GM23338 (cell line): ENCODE measurements around the gene SHCBP1L. TPM values are rescaled to one million over a fixed set of nuclear protein-coding genes. Genes with fewer than 3 reads are reported as not detected.

ENCODE experiments used
- ATAC-seq: fragments of 200-7000 bp; cut with Tn5 transposase; 3 replicates; pipeline ENCODE4 v1.9.1; 2020
- DNase-seq: peaks from one replicate; pipeline ENCODE4 v3.0.0-alpha.2; 2015; ENCODE audit warnings: low spot score
- H2AFZ ChIP-seq: fragments of 200-600 bp; sonication (generic); 2 replicates; pipeline ENCODE4 v1.8.0; 2016; ENCODE audit warnings: antibody characterized with exemption, mild to moderate bottlenecking, moderate library complexity
- H3F3A ChIP-seq: fragments of 200-600 bp; sonication (generic); replicated peaks from 2 replicates; pipeline ENCODE4 v1.8.0; 2017; ENCODE audit warnings: antibody characterized with exemption, mixed run types, low read depth
- H3K27ac ChIP-seq: fragments of 200-600 bp; sonication (generic); 2 replicates; pipeline ENCODE4 v1.6.1; 2016; ENCODE audit warnings: low read depth
- H3K27me3 ChIP-seq: fragments of 200-600 bp; sonication (generic); 2 replicates; pipeline ENCODE4 v1.8.0; 2016; ENCODE audit warnings: mild to moderate bottlenecking, mixed run types, moderate library complexity; ENCODE audit not compliant: insufficient read depth
- H3K36me3 ChIP-seq: fragments of 200-600 bp; sonication (generic); 2 replicates; pipeline ENCODE4 v1.8.0; 2016; ENCODE audit warnings: mild to moderate bottlenecking; ENCODE audit not compliant: insufficient read depth
- H3K4me1 ChIP-seq: fragments of 200-600 bp; sonication (generic); 2 replicates; pipeline ENCODE4 v1.8.0; 2016; ENCODE audit warnings: mild to moderate bottlenecking, moderate library complexity; ENCODE audit not compliant: insufficient read depth
- H3K4me2 ChIP-seq: fragments of 200-600 bp; sonication (generic); 2 replicates; pipeline ENCODE4 v1.7.1; 2017; ENCODE audit warnings: mixed run types
- H3K4me3 ChIP-seq: fragments of 200-600 bp; sonication (generic); 2 replicates; pipeline ENCODE4 v1.6.1; 2016; ENCODE audit warnings: mixed run types
- H3K79me2 ChIP-seq: fragments of 200-600 bp; sonication (generic); replicated peaks from 2 replicates; pipeline ENCODE4 v1.8.0; 2017; ENCODE audit warnings: mild to moderate bottlenecking; ENCODE audit not compliant: insufficient read depth
- H3K9me2 ChIP-seq: fragments of 200-600 bp; sonication (generic); 2 replicates; pipeline ENCODE4 v1.8.0; 2017; ENCODE audit not compliant: insufficient read depth
- H4K20me1 ChIP-seq: fragments of 200-600 bp; sonication (generic); replicated peaks from 2 replicates; pipeline ENCODE4 v1.8.0; 2017; ENCODE audit warnings: mild to moderate bottlenecking; ENCODE audit not compliant: insufficient read depth
- H3K27ac Mint-ChIP-seq: 2 replicates; pipeline ENCODE4 v1.8.0; 2020; ENCODE audit warnings: inconsistent platforms, mild to moderate bottlenecking, moderate library complexity, mixed read lengths
- H3K27me3 Mint-ChIP-seq: 3 replicates; pipeline ENCODE4 v1.8.0; 2022; ENCODE audit warnings: low read depth, mild to moderate bottlenecking, moderate library complexity, mixed read lengths, inconsistent platforms; ENCODE audit not compliant: insufficient read depth, poor library complexity
- H3K36me3 Mint-ChIP-seq: 3 replicates; pipeline ENCODE4 v1.8.0; 2021; ENCODE audit warnings: low read depth, mild to moderate bottlenecking, inconsistent platforms, moderate library complexity, mixed read lengths
- H3K4me1 Mint-ChIP-seq: 3 replicates; pipeline ENCODE4 v1.8.0; 2020; ENCODE audit warnings: mild to moderate bottlenecking, inconsistent platforms, mixed read lengths
- H3K4me3 Mint-ChIP-seq: 3 replicates; pipeline ENCODE4 v1.8.0; 2021; ENCODE audit warnings: moderate library complexity, mild to moderate bottlenecking, inconsistent platforms, mixed read lengths
- H3K9me3 Mint-ChIP-seq: 3 replicates; pipeline ENCODE4 v1.8.0; 2020; ENCODE audit warnings: moderate library complexity, mild to moderate bottlenecking, inconsistent platforms, mixed read lengths
- CREB1 ChIP-seq: fragments of 250-450 bp; sonication (Bioruptor Pico); IDR thresholded peaks from 2 replicates; pipeline ENCODE4 v1.5.0; 2020; ENCODE audit warnings: low read depth, mild to moderate bottlenecking, moderate library complexity
- ETS1 ChIP-seq: IDR thresholded peaks from 2 replicates; pipeline ENCODE4 v1.6.1; 2016; ENCODE audit warnings: antibody characterized with exemption
- EZH2 ChIP-seq: fragments of 200-600 bp; sonication (generic); IDR thresholded peaks from one replicate; pipeline ENCODE4 v1.8.0; 2017; ENCODE audit warnings: antibody characterized with exemption, mild to moderate bottlenecking, low read depth; ENCODE audit not compliant: unreplicated experiment
- EZH2phosphoT487 ChIP-seq: fragments of 200-600 bp; sonication (generic); IDR thresholded peaks from one replicate; pipeline ENCODE4 v1.8.1; 2018; ENCODE audit warnings: antibody characterized with exemption; ENCODE audit not compliant: unreplicated experiment
- JUNB ChIP-seq: IDR thresholded peaks from one replicate; pipeline ENCODE4 v1.6.1; 2016; ENCODE audit warnings: antibody characterized with exemption; ENCODE audit not compliant: unreplicated experiment
- NANOG ChIP-seq: IDR thresholded peaks from 2 replicates; pipeline ENCODE4 v1.6.1; 2016; ENCODE audit warnings: antibody characterized with exemption, borderline replicate concordance
- POLR2AphosphoS5 ChIP-seq: IDR thresholded peaks from 2 replicates; pipeline ENCODE4 v1.6.1; 2016; ENCODE audit warnings: antibody characterized with exemption, low read depth
- REST ChIP-seq: IDR thresholded peaks from one replicate; pipeline ENCODE4 v1.6.1; 2018; ENCODE audit warnings: antibody characterized with exemption; ENCODE audit not compliant: unreplicated experiment
- STAT1 ChIP-seq: IDR thresholded peaks from one replicate; pipeline ENCODE4 v1.6.1; 2016; ENCODE audit warnings: antibody characterized with exemption; ENCODE audit not compliant: unreplicated experiment
- ZNF114 ChIP-seq: fragments of 250-450 bp; sonication (Bioruptor Pico); IDR thresholded peaks from 2 replicates; pipeline ENCODE4 v1.5.0; 2020; ENCODE audit warnings: mild to moderate bottlenecking, moderate library complexity
- ZNF331 ChIP-seq: fragments of 250-450 bp; sonication (Bioruptor Pico); IDR thresholded peaks from 2 replicates; pipeline ENCODE4 v1.5.0; 2020; ENCODE audit warnings: low read depth, mild to moderate bottlenecking, moderate library complexity
- polyA plus RNA-seq: library from polyadenylated mRNA; unstranded; fragments of >200 nt; fragmentation: Nextera tagmentation; extraction: Ambion mirVana; gene quantifications from 2 replicates; pipeline ENCODE4 v1.2.1, GENCODE V29; 2016
- total RNA-seq: library from RNA; depleted of rRNA; stranded (reverse); fragments of >200 nt; shearing (Covaris generic); gene quantifications from 2 replicates; pipeline ENCODE4 v1.2.3, GENCODE V29; 2014
- TF ChIP-seq, protein P1 (sequence below): fragments of 250-450 bp; sonication (Bioruptor Pico); IDR thresholded peaks from 2 replicates; pipeline ENCODE4 v1.5.0; 2020; ENCODE audit warnings: mild to moderate bottlenecking, moderate library complexity
- TF ChIP-seq, protein P2 (sequence below), 2 experiments: fragments of 200-600 bp in 1 of 2; sonication (generic) in 1 of 2; conservative IDR thresholded peaks; 2 replicates each; pipeline versions ENCODE4 v1.5.1 to v1.6.1; 2016 to 2017; ENCODE audit warnings: antibody characterized with exemption in 2 of 2, low read depth in 2 of 2, mild to moderate bottlenecking in 2 of 2, moderate library complexity in 1 of 2

Gene SHCBP1L
- total and polyA plus RNA-seq, 2 experiments from 2014 or later, result not detected

- TF ChIP-seq NANOG (no peak), POLR2AphosphoS5 (no peak), ZNF331 (CRISPR knock-in tag) (no peak), CREB1 (no peak), EZH2 (no peak), REST (no peak), ZNF114 (CRISPR knock-in tag) (no peak), JUNB (no peak), ETS1 (no peak), STAT1 (no peak), EZH2phosphoT487 (no peak)
- TF ChIP-seq, protein P1, sequence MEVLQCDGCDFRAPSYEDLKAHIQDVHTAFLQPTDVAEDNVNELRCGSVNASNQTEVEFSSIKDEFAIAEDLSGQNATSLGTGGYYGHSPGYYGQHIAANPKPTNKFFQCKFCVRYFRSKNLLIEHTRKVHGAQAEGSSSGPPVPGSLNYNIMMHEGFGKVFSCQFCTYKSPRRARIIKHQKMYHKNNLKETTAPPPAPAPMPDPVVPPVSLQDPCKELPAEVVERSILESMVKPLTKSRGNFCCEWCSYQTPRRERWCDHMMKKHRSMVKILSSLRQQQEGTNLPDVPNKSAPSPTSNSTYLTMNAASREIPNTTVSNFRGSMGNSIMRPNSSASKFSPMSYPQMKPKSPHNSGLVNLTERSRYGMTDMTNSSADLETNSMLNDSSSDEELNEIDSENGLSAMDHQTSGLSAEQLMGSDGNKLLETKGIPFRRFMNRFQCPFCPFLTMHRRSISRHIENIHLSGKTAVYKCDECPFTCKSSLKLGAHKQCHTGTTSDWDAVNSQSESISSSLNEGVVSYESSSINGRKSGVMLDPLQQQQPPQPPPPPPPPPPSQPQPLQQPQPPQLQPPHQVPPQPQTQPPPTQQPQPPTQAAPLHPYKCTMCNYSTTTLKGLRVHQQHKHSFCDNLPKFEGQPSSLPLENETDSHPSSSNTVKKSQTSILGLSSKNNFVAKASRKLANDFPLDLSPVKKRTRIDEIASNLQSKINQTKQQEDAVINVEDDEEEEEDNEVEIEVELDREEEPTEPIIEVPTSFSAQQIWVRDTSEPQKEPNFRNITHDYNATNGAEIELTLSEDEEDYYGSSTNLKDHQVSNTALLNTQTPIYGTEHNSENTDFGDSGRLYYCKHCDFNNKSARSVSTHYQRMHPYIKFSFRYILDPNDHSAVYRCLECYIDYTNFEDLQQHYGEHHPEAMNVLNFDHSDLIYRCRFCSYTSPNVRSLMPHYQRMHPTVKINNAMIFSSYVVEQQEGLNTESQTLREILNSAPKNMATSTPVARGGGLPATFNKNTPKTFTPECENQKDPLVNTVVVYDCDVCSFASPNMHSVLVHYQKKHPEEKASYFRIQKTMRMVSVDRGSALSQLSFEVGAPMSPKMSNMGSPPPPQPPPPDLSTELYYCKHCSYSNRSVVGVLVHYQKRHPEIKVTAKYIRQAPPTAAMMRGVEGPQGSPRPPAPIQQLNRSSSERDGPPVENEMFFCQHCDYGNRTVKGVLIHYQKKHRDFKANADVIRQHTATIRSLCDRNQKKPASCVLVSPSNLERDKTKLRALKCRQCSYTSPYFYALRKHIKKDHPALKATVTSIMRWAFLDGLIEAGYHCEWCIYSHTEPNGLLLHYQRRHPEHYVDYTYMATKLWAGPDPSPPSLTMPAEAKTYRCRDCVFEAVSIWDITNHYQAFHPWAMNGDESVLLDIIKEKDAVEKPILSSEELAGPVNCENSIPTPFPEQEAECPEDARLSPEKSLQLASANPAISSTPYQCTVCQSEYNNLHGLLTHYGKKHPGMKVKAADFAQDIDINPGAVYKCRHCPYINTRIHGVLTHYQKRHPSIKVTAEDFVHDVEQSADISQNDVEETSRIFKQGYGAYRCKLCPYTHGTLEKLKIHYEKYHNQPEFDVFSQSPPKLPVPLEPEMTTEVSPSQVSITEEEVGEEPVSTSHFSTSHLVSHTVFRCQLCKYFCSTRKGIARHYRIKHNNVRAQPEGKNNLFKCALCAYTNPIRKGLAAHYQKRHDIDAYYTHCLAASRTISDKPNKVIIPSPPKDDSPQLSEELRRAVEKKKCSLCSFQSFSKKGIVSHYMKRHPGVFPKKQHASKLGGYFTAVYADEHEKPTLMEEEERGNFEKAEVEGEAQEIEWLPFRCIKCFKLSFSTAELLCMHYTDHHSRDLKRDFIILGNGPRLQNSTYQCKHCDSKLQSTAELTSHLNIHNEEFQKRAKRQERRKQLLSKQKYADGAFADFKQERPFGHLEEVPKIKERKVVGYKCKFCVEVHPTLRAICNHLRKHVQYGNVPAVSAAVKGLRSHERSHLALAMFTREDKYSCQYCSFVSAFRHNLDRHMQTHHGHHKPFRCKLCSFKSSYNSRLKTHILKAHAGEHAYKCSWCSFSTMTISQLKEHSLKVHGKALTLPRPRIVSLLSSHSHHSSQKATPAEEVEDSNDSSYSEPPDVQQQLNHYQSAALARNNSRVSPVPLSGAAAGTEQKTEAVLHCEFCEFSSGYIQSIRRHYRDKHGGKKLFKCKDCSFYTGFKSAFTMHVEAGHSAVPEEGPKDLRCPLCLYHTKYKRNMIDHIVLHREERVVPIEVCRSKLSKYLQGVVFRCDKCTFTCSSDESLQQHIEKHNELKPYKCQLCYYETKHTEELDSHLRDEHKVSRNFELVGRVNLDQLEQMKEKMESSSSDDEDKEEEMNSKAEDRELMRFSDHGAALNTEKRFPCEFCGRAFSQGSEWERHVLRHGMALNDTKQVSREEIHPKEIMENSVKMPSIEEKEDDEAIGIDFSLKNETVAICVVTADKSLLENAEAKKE, result no peak
- TF ChIP-seq, protein P2, sequence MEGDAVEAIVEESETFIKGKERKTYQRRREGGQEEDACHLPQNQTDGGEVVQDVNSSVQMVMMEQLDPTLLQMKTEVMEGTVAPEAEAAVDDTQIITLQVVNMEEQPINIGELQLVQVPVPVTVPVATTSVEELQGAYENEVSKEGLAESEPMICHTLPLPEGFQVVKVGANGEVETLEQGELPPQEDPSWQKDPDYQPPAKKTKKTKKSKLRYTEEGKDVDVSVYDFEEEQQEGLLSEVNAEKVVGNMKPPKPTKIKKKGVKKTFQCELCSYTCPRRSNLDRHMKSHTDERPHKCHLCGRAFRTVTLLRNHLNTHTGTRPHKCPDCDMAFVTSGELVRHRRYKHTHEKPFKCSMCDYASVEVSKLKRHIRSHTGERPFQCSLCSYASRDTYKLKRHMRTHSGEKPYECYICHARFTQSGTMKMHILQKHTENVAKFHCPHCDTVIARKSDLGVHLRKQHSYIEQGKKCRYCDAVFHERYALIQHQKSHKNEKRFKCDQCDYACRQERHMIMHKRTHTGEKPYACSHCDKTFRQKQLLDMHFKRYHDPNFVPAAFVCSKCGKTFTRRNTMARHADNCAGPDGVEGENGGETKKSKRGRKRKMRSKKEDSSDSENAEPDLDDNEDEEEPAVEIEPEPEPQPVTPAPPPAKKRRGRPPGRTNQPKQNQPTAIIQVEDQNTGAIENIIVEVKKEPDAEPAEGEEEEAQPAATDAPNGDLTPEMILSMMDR (conservative IDR thresholded peaks at IDR 0.05; ENCODE audit: low read depth in 2 of 2), result no peak
- Histone ChIP-seq H3K4me1 (no peaks in the 10 kb centered on the region), H3K36me3 (no peaks in the 10 kb centered on the region), H3K79me2 (no peaks in the 10 kb centered on the region), H3K9me2 (no peaks in the 10 kb centered on the region), H2AFZ (peak overlapping the region; percentile 8; the same call in 1 of the 2 replicates), H3K27ac (no peak overlapping the region), H4K20me1 (no peaks in the 10 kb centered on the region), H3F3A (no peaks in the 10 kb centered on the region), H3K27me3 (no peaks in the 10 kb centered on the region), H3K4me2 (no peak overlapping the region), H3K4me3 (no peak overlapping the region)
- Mint-ChIP-seq H3K4me3 (no peak overlapping the region), H3K4me1 (no peaks in the 10 kb centered on the region), H3K27me3 (peaks cover 2% of the 10 kb centered on the region), H3K36me3 (no peaks in the 10 kb centered on the region), H3K9me3 (no peaks in the 10 kb centered on the region), H3K27ac (no peak overlapping the region)
- DNase-seq, result peak; percentile 21
- ATAC-seq, result peak; percentile 72
These were observed 21.7 kb upstream of the SHCBP1L start for GRCh38 chr1:182974506-182975191.
